GM19239 (cell line): Measurements from ENCODE around the gene DIP2C.

Source experiments
- DNase-seq: peaks from one replicate; pipeline ENCODE4 v3.0.0; 2011; ENCODE audit warnings: low spot score; ENCODE audit not compliant: insufficient read length
- FAIRE-seq: peaks from 2 replicates; lab custom pipeline; 2011; peaks lifted over from hg19 to GRCh38; lab: Jason Lieb, UNC

The DIP2C gene

DNA sequence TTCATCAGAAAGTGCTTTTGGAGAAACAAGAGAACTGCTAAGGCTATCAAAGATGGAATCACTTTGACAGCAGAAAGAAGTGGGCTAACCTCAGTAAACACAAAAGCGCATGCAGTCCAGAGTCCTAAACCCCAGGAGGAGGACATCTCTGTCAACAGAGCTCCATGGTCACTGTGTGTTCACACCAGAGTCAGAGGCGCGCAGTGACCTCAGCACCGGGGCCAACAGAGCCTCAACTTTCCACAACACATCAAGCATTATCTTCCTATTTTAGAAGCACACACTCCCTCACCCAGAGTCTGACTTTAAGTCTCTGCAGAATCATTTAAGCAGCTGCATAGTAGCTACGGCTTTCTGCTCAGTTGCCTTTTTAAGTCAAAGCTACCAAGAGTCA, 195.3 kb downstream of the DIP2C start:
- FAIRE-seq (no peak), DNase-seq (no peak)

DNA sequence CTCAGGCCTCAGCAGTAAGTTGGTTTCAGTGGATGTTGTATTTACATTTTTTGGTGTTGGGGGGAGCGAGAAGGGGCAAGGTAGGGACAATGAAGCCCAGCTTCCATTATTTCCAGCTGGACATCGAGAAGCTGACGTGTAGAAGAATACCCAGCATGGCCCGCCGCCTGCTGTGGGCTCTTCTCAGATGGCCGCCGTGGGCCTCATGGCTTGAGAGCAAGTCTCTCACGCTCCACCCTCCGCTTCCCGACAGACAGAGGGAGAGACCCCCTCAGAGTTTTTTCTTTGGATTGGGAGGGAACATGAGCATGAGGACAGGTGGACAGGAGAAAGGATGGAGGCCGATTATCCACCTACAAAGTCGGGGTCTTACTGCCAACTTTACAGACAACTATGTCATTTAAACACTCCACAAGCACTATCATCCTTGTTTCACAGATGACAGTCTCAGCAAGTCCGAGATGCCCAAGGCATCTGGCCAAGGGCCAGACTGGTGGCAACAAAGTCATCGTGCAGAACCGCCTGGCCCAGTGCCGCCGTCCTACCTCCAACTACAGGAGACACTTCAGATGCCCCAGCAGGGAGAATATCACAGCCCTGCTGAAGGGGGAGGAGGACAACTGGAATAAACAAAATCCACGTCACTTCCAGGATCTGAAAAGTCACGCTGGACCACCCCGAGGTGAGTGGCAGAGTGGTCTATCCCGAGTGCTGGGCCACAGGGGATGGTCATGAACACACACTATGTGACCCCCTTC, 195.9 kb downstream of the DIP2C start:
- FAIRE-seq (no peak), DNase-seq (no peak)

DNA sequence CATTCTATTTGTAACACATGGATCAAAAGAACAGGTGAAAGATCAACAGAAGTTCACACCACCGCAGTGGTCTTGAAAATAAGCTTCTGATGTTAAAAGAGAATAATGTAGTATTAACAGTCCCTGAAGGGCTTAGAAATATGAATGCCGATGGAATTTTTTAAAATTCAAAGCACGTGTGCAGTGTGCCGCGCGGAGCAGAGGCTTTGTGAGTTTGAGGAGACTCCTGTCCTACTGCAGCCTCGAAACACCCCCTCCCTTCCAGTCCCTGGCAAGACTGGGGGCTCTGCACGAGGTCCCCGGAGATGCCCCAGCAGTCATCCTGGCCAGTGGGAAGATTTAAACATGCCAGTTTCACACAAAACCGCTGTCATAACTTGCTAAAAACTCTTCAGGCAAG, 196.6 kb downstream of the DIP2C start:
- FAIRE-seq (no peak), DNase-seq (no peak)

DNA sequence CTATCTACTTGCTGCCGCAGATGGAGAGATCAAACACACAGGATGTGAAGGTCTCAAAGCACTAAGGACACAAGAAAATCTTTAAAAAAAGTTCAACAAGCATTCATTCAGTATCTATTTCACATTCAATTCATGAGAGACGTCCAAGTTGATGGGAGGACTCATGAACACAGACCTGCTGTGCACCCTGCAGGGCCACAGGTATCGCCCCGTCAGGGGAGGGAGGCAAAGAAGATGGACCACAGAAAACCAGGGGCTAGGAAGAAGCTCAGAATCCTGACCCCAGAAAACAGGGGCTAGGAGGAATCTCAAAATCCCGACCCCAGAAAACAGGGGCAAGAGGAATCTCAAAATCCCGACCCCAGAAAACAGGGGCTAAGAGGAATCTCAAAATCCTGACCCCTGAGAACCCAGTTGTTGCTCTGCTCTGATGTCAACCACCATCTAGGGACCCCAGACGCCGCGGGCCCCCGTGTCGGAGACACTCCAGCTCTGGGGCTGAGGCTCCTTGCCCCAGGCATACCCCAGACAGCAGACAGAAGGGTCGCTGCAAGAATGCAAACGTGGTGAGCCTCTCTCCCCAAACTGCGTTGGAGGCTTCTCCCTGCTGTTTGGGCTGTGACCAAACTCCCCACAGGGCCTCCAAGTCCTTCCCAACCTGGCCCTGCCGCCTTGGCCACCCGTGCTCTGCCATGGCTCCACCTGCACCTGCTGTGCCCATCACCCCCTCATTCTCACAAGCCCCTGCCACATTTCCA, 197.6 kb downstream of the DIP2C start:
- FAIRE-seq, result no peak
- DNase-seq, result no peak

DNA sequence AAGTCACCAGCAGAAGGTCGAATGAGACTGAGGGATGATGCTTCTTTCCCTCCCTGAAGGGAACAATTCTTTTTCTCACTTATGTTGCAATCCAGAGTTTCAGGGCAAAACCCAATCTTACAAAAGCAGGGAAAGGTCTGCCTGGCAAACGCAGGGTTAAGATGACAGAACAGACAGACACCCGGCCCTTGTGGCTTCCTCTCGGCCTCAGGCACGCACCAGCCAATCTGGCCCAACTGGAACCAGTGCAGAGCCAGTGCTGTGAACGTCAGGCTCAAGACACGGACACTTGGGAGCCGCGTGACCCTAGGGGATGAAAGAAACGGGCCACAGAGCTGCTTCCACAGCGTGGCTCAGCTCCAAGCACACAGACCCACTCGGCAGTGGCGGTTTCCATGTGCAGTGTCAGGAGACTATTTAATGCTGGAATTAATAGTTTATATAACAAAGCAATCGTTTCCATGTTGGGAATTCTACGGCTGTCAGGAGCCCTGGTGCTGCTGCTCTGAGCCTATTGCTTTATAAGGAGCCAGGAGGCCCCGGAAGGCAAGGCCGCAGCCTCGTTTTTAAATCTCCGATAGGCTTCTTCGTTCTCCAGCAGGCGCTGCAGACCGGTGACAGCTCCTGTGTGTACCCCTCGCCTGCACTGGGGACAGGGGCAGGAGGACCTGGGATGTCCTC, 198.4 kb downstream of the DIP2C start:
- DNase-seq (no peak), FAIRE-seq (no peak)

DNA sequence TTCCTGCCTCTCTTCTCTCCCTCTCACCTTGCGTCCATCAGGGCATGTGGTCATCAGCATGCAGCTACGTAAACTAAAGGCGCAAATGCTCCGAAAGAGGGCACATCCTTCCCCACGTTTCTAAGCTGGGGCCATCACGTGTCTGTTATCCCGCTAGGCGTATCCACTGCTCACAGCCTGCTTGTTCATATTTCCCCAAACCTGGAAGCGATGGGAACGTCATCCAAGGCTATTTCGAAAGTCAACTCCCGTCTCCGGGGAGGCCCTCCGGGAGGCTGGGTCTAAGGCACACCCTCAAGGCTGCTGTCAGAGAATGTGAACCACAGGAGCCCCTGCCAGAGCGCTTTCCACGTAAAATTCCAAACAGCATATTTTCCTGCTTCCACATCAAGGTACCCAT, 199.2 kb downstream of the DIP2C start:
- DNase-seq (no peak), FAIRE-seq (no peak)

DNA sequence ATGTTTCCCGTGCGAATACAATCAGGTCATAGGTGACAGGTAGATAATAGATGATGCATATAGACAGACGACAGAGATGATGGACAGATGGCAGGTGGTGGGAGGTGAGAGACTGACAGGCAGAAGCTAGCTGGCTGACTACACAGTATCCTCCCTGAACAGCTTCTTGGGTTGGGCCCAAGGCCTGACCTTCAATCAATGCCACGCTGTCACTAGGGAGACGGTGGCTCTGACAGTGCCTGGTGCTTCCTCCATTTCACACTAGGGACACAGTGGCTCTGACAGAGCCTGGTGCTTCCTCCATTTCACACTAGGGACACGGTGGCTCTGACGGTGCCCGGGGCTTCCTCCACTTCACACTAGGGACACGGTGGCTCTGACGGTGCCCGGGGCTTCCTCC, 200.1 kb downstream of the DIP2C start:
- DNase-seq (no peak), FAIRE-seq (no peak)

DNA sequence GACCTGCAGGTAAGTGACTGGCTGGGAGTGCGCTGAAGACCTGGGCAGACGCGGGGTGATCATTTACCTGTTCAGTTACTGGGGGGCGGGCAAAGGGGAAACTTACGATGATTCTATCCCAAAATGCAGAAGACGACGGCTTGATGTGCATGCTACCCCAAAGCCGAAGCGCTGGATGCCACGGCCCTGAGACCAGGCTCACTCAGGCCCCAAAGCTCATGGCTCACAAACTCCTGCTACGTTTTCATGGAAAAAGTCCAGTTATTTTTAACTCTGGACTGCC, 200.6 kb downstream of the DIP2C start:
- no peak for FAIRE-seq
- DNase-seq, result no peak

DNA sequence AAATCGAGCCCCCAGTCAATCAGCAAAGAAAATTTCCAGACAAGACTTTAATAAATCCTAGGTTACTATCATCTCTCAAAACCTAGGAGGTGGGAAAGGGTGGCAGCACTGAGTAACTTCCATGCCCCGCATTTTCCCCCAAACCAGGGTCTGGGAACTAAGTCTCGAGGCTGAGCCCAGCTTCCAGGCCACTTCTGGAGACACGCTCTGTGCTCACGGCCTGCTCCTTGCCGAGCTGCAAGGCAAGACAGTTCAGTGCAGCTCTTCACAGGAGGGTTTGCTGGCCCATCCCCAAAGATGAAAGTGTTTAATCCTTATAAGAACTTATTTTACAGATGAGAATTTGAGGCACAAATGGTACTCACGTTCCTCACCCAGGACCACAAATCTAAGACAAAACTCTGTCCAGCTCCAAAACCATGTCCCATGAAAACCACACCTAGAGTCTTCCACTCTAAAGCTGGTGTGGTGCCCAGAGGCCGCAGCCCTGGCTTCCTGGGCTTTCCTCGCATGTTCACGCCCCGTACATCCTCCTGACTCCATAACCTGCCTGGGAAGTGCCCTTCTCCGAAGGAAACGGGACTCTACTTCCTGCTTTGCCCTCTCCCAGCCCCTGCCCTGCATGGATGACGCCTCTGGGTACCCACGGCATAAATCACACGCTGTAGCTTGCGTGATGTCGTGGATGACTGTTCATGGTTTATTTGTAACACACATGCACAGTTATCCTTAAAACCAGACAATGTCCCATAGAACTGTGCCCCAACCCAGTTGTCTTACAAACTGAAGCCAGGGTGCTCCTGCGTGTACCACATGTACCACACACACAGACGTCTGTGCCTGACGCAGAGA, 201.2 kb downstream of the DIP2C start:
- DNase-seq (no peak), FAIRE-seq (no peak)

DNA sequence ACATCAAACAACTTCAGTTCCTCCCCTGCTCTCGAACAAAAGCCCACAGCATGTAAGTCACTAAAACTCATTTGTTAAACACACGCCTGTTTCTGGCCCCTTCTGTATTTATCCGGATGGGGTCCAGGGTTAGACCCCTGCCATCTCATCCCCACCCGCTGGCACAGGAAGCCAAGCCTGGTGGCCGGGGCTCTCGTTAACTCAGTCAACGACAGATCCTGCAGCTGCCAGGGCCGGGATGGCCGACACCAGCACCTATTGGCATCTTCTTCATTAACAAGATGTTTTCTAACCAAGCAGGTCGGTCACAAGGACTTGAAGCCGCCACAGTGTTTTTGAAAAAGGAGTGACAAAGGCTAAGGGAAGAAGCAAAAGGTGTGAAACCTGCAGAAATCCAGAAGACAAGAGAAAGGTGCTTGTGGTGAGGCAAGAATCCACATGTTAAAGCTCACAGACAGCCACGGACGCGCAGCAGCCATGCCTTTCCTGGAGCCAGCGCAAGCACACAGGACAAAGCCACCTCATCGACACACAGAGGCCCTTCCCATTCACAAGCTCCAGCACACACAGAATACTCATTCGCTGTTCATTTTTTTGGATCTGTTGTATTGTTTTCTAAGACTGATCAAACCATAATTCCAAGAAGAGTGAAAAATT, 202.7 kb downstream of the DIP2C start:
- FAIRE-seq (no peak), DNase-seq (no peak)

DNA sequence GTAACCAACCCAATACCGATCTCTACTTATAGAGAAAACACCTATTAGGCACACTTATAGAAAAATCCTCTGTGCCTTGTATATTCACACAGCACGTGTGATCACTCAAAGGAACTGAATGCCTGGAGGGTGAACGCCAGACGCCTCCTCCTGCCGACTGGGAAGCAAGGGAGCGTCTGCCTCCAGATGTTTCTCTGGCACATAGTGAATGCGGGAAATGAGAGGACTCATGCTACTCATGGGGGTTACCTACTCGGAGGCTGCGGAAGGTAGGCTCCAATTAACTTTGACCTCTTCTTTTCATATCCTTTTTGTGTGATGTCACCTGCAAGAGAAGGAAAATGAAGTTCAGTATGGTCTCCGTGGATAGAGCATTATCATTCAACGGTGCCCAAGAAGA, 203.3 kb downstream of the DIP2C start:
- DNase-seq, result no peak

DNA sequence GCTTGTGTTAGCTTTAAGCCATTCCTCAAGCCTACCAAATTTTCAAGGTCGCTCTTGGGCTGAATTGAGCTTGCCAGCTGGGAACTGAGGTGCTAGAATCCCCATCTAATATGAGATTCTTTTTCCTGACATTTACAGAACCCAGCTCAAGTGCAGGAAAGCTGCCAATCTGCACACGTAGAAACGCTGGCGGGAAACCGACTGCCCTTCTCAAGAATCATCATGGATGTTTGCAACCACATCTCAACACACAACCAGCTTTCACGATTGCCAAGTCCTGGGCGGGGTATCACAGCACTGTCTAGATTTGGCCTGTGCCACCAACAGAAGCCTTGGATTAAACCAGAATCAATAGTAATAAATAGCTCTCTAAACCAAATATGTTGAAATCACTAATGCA, 203.7 kb downstream of the DIP2C start:
- FAIRE-seq (no peak), DNase-seq (no peak)

More for the DNA sequence above, 203.3 kb downstream of the DIP2C start:
- FAIRE-seq, result no peak

DNA sequence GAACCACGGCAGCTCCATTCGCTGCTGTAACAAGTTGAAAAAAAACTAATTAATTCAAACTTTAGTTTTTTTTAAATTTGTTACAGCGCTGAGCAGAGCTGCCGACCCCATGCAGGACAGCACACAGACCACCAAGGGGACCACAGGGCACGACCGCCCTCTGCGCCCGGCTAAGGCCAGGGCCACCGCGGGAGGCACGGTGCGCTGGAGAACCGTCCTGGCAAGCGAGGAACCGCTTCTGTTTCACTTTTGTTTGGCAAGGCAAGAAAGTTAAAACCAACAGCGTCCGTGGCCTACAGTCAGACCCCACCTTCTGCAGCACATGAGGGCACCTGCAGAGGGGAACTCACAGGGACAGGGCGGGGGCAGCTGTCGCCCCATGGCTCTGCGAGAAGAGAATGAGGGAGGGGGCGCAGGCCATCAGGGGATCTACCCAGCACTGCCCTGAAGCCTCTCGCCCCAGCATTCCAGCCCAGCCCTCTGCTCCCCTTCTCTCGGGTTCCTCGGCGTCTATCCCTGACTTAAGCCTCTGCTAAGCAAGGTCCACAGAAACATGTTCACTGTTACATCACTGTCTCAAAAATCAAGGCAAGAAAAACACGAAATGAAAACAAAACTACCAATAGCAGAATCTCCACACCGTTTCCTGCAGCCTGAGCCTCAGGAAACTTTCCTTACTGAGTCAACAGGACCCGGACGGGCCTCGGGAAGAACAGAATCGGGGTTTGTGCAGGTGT, 204.4 kb downstream of the DIP2C start:
- FAIRE-seq (no peak), DNase-seq (no peak)

DNA sequence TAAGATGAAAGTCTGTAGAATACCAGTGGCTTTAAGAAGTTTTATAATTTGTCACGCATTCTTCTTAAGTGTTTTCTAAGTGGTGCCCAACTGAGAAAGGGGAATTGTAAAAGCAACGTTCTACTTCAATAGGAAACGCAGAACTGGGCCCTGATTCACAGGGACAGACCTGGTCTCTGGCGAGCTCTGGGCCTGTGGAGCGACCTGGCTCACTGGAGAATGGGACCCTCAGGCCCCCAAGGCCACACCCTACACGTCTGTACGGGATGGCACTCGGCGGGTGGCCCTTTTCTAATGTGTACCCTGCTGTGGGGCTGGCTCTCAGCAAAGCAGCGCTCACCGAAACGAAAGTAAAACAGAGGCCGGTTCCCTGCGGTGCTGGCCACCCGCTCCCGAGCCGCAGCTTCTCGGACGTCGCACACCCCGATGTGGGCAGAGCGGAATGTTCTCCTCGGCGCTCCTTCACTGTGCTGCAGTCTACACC, 205.0 kb downstream of the DIP2C start:
- DNase-seq (no peak), FAIRE-seq (no peak)

DNA sequence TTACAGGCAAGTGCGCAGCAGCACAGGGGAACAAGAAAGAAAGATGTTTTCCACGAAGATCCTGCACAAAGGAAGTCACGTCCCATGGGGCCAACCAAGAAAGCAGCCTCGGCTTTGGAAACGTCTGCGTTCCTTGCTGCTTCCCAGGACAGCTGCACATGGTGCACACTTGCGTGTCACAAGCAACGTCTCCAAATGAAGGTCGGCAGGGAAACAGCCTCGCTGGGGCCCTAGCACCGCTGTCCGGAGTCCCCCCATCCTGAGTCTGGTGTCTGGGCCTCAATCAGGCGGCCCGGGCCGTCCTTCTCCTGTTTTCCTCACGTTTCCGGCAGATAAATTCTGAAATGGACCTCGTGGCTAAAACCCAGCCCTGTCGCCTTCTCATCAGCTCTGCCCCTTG, 206.2 kb downstream of the DIP2C start:
- no peak for FAIRE-seq
- DNase-seq, result no peak

DNA sequence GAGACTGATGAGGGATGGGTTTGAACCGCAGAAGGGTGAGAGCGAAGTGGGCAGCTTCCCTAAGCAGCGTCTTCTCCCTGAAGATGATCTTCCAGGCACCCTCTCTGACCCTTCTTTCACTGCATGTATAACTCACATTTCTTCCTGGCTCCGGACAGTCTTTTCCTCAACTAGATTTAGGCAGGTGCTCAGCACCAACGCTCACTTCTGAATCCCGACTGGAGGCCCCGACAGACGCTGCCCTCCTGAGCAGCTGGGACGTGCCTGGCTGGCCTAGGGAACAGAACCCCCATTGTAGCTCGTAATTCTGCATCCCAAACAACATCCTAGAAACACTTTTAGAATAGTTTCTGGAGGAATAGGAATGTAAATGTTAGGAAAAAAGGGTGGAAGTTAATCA, 206.6 kb downstream of the DIP2C start:
- DNase-seq (no peak), FAIRE-seq (no peak)

DNA sequence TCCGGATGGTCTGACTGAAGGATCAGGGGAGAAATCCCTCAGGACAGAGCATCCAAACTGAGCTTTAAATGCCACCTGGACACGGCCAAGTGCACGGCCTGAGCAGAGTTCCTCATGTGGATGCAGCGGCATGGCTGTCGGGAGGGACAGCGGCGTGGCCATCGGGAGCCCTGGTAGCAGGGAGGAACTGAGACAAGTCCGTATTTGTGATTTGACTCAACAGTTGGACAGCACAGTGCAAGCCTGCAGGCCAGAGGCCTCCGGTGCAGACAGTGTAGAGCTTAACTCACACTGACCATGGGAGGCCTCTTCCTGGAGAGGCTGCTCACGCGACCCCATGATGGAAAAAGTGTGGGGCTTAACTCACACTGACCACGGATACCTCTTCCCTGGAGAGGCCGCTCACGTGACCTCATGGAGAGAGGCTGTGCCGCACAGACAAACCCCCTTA, 207.4 kb downstream of the DIP2C start:
- FAIRE-seq, result no peak
- DNase-seq, result no peak

DNA sequence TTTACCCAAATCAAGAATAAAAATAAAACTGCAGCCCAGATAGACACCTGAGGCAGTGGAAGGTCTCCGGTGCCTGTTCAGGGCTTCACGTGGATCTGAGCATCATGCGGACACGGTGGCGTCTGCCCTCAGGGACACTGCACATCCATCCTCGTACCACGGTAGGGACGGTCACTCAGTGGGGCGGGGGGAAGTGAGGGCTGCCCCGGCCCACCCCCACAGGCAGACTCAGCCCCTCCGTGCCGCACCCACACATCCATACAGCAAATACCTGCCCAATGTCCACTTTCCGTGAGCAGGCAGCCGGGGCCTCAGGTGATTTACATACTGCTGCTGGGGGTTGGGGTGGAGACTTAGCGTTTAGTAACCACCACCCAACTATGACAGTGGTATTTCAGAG, 207.8 kb downstream of the DIP2C start:
- FAIRE-seq, result no peak

DNA sequence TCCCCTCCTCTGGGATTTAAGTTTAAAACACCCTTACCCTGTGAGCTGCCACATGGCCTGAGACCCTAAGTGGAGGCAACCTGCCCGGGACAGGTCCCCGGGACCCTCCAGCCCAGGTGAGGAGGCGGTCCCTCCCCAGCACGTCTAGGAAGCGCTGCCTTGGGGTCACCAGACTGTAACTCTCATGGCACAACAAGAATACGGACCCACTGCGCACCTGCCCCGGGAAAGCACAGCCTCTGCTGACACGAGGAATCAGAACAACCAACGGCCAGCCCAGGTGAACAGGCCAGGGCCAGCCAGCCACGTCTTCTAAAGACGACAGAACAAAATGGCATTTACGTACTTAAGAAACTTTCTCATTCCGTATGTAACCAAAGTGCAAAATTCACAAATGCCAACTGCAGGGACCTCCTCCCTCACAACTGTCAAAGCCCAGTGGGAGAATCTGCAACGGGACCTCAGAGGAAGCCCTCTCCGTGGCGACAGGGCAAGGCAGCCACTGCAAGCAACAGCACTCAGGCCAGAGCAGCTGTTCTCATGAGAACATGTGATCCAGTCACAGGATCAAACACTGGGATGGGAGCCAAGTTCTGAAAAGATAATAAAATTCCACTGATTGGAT, 208.4 kb downstream of the DIP2C start:
- FAIRE-seq (no peak), DNase-seq (no peak)

More for the DNA sequence above, 207.8 kb downstream of the DIP2C start:
- DNase-seq, result no peak
